ENCODE results near the gene MUC22. TPM values are rescaled to one million over a fixed set of nuclear protein-coding genes. Genes with fewer than 3 reads are reported as not detected.
"Not testable (repeated sequence)": the region's sequence is repeated elsewhere in the genome, so short reads cannot be mapped to it uniquely, and the experiment has no call there.

Gene MUC22
- total RNA-seq, 3 donors from 2014 or later (not counting 1 experiment from before 2014, with no cell fraction given): not detected

- Histone ChIP-seq H3K36me3 (ENCODE audit: control insufficient read depth, insufficient read depth, low read length) (no peaks in the 10 kb centered on the region), H3K4me1 (ENCODE audit: control insufficient read depth, insufficient read depth, low read length) (no peaks in the 10 kb centered on the region), H3K27ac (ENCODE audit: low read length) (no peak overlapping the region), H3K4me3 (ENCODE audit: low read length) (no peak overlapping the region), H3K27me3 (ENCODE audit: control insufficient read depth, insufficient read depth, low read length) (no peaks in the 10 kb centered on the region), H3K9me3 (ENCODE audit: control insufficient read depth, insufficient read depth, low read length) (no peaks in the 10 kb centered on the region)
- H3K27me3 Mint-ChIP-seq (ENCODE audit: low read depth in 2 of 2): peaks cover 43 to 58% of the 10 kb centered on the region in 2 donors
- H3K9me3 Mint-ChIP-seq: no peaks in the 10 kb centered on the region
- ATAC-seq (no peak), DNase-seq (no peak)
- H3K36me3 Mint-ChIP-seq: no peaks in the 10 kb centered on the region
- TF ChIP-seq, protein P1, sequence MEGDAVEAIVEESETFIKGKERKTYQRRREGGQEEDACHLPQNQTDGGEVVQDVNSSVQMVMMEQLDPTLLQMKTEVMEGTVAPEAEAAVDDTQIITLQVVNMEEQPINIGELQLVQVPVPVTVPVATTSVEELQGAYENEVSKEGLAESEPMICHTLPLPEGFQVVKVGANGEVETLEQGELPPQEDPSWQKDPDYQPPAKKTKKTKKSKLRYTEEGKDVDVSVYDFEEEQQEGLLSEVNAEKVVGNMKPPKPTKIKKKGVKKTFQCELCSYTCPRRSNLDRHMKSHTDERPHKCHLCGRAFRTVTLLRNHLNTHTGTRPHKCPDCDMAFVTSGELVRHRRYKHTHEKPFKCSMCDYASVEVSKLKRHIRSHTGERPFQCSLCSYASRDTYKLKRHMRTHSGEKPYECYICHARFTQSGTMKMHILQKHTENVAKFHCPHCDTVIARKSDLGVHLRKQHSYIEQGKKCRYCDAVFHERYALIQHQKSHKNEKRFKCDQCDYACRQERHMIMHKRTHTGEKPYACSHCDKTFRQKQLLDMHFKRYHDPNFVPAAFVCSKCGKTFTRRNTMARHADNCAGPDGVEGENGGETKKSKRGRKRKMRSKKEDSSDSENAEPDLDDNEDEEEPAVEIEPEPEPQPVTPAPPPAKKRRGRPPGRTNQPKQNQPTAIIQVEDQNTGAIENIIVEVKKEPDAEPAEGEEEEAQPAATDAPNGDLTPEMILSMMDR (IDR thresholded peaks at IDR 0.05): no peak
- H3K4me3 Mint-ChIP-seq: no peak overlapping the region
- intact Hi-C loops (cut with micrococcal nuclease): no loop called here
- no peaks in the 10 kb centered on the region for H3K4me1 Mint-ChIP-seq
- 94% methylated on average over 4 of the region's 6 CpGs for WGBS (ENCODE audit: insufficient coverage)
- no peak overlapping the region for H3K27ac Mint-ChIP-seq
Observed at GRCh38 chr6:31049518-31049917, 39.2 kb downstream of the MUC22 start.

GRCh38 chr6:31053187-31053586, 42.9 kb downstream of the MUC22 start:
- ATAC-seq; H3K4me1 Mint-ChIP-seq; H3K27ac ChIP-seq (ENCODE audit: low read length); intact Hi-C loops (cut with micrococcal nuclease); H3K4me3 ChIP-seq (ENCODE audit: low read length); H3K4me3 Mint-ChIP-seq; H3K9me3 Mint-ChIP-seq; H3K36me3 Mint-ChIP-seq; H3K9me3 ChIP-seq (ENCODE audit: control insufficient read depth, insufficient read depth, low read length); H3K27me3 ChIP-seq (ENCODE audit: control insufficient read depth, insufficient read depth, low read length); H3K36me3 ChIP-seq (ENCODE audit: control insufficient read depth, insufficient read depth, low read length); DNase-seq; H3K27ac Mint-ChIP-seq; H3K4me1 ChIP-seq (ENCODE audit: control insufficient read depth, insufficient read depth, low read length): not testable (repeated sequence)
- H3K27me3 Mint-ChIP-seq (ENCODE audit: low read depth in 2 of 2): peaks cover 31 to 35% of the 10 kb centered on the region in 2 donors
- 74% methylated on average over 3 of the region's 4 CpGs for WGBS (ENCODE audit: insufficient coverage)

DNA sequence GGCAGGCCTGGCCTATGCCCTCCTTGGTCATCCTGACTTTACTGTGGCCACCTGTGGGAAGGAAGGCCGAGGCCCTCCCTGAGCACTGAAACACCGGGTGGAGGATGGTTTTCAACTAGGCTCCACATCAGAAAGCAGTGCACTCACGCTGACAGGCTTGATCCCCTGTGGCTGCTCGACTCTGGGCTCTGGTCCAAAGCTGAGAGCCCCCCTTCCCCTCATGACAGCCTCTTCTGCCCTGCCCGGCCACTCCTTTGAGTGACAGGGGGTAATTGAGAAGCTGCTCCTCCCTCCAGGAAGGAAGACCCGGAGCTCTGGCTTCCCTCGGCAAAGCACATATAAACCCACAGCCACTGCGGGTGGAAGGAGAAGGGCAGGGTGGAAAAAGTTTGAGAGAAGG, 43.6 kb downstream of the MUC22 start:
- no peaks in the 10 kb centered on the region for H3K9me3 Mint-ChIP-seq
- WGBS (ENCODE audit: insufficient coverage): 7% methylated on average over 7 of the region's 8 CpGs

DNA sequence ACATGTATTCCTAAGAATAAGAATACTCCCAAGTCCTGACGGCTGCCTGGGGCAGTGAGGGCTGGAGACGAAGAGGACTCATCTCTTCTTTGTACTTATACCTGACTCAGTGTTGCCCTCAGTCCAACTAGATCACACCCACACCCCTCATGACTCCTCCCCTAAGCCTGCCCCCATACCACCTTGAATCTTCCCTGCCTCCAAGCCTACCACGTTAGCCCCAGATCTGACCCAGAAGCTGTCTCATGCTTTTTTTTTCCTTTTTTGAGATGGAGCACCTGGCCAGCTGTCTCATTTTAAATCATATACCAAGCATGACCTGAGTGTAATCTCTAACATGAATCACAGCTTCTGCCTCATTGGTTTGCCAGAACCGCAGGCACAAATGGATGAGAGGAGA, 45.2 kb downstream of the MUC22 start:
- TF ChIP-seq, protein P1 (IDR thresholded peaks at IDR 0.05): no peak
- ATAC-seq: no peak
- H3K36me3 ChIP-seq (ENCODE audit: control insufficient read depth, insufficient read depth, low read length): no peaks in the 10 kb centered on the region
- H3K36me3 Mint-ChIP-seq: no peaks in the 10 kb centered on the region
- DNase-seq: no peak
- H3K4me3 Mint-ChIP-seq: no peak overlapping the region
- no peak overlapping the region for H3K27ac Mint-ChIP-seq
- H3K27me3 ChIP-seq (ENCODE audit: control insufficient read depth, insufficient read depth, low read length): no peaks in the 10 kb centered on the region
- H3K9me3 ChIP-seq (ENCODE audit: control insufficient read depth, insufficient read depth, low read length): no peaks in the 10 kb centered on the region
- intact Hi-C loops (cut with micrococcal nuclease): no loop called here
- H3K27me3 Mint-ChIP-seq (ENCODE audit: low read depth in 2 of 2): peaks cover 23 to 31% of the 10 kb centered on the region in 2 donors
- no peak overlapping the region for H3K4me3 ChIP-seq (ENCODE audit: low read length)
- H3K27ac ChIP-seq (ENCODE audit: low read length): no peak overlapping the region
- H3K4me1 Mint-ChIP-seq: no peaks in the 10 kb centered on the region
- no peaks in the 10 kb centered on the region for H3K4me1 ChIP-seq (ENCODE audit: control insufficient read depth, insufficient read depth, low read length)
- no peaks in the 10 kb centered on the region for H3K9me3 Mint-ChIP-seq
- 85% methylated on average over 4 of the region's 4 CpGs for whole genome bisulfite sequencing (ENCODE audit: insufficient coverage)

More for the DNA sequence above, 43.6 kb downstream of the MUC22 start:
- TF ChIP-seq, protein P1 (IDR thresholded peaks at IDR 0.05): no peak
- Histone ChIP-seq H3K27me3 (ENCODE audit: control insufficient read depth, insufficient read depth, low read length) (no peaks in the 10 kb centered on the region), H3K4me1 (ENCODE audit: control insufficient read depth, insufficient read depth, low read length) (no peaks in the 10 kb centered on the region), H3K9me3 (ENCODE audit: control insufficient read depth, insufficient read depth, low read length) (no peaks in the 10 kb centered on the region), H3K27ac (ENCODE audit: low read length) (no peak overlapping the region), H3K36me3 (ENCODE audit: control insufficient read depth, insufficient read depth, low read length) (no peaks in the 10 kb centered on the region), H3K4me3 (ENCODE audit: low read length) (no peak overlapping the region)
- Mint-ChIP-seq H3K36me3 (no peaks in the 10 kb centered on the region), H3K27ac (no peak overlapping the region), H3K27me3 (ENCODE audit: low read depth in 2 of 2) (peaks cover 28 to 32% of the 10 kb centered on the region in 2 donors), H3K4me1 (no peaks in the 10 kb centered on the region), H3K4me3 (no peak overlapping the region)
- DNase-seq (no peak), ATAC-seq (no peak)
- intact Hi-C loops (cut with micrococcal nuclease): no loop called here

Measured in natural killer cell (primary cell).